ENCODE measurements around the gene ACP4.
"Not testable (repeated sequence)": the region's sequence is repeated elsewhere in the genome, so short reads cannot be mapped to it uniquely, and the experiment has no call there.

The ACP4 gene, protein sequence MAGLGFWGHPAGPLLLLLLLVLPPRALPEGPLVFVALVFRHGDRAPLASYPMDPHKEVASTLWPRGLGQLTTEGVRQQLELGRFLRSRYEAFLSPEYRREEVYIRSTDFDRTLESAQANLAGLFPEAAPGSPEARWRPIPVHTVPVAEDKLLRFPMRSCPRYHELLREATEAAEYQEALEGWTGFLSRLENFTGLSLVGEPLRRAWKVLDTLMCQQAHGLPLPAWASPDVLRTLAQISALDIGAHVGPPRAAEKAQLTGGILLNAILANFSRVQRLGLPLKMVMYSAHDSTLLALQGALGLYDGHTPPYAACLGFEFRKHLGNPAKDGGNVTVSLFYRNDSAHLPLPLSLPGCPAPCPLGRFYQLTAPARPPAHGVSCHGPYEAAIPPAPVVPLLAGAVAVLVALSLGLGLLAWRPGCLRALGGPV

DNA sequence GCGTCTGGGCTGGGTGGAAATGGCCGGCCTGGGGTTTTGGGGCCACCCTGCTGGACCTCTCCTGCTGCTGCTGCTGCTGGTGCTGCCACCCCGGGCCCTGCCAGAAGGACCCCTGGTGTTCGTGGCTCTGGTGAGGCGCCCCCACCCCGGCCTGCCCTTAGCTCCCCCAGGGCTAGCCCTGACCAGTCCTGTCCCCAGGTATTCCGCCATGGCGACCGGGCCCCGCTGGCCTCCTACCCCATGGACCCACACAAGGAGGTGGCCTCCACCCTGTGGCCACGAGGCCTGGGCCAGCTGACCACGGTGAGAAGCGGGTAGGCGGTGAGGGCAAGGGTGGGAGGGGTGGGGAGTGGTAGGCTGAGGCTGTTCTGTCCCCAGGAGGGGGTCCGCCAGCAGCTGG is at the start of gene ACP4:
Gene ACP4, plus strand, starts transcription at position 20 of the 400 bp plus-strand sequence. Its CDS starts 0 bp downstream, at position 20.
- DNase-seq (ENCODE audit: low read depth in 3 of 3, low spot score in 1 of 3) = no peak

DNA sequence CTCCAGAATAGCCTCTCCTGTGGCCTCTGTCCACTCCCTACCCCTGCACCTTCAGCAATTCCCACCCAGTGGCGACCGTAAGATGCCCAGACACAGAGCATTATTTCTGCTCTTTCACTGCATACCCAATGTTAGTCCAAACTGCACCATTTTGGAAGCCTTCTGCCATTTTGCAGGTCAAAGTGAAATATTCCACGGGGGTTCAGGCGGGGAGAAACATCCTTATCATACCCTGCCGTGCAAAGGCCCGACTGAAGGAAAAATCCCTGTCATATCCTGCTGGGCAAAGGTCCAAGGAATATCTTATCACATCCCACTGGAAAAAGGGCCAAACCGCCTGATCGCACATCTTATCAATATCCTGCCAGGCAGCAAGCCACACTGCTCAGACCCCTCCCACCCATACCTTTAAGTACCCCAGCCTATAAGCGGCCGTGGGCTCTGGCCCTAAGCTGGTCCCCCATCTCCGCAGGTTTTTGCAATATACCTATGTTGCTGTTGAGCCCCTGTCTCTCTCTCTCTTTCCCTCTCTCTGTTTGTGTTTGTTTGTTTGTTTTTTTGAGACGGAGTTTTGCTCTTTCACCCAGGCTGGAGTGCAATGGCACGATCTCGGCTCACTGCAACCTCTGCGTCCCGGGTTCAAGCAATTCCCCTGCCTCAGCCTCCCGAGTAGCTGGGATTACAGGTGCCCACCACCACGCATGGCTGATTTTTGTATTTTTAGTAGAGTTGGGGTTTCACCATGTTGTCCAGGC is 48.9 kb upstream of the ACP4 start:
- no peak for DNase-seq (ENCODE audit: low read depth in 3 of 3, low spot score in 1 of 3)

DNA sequence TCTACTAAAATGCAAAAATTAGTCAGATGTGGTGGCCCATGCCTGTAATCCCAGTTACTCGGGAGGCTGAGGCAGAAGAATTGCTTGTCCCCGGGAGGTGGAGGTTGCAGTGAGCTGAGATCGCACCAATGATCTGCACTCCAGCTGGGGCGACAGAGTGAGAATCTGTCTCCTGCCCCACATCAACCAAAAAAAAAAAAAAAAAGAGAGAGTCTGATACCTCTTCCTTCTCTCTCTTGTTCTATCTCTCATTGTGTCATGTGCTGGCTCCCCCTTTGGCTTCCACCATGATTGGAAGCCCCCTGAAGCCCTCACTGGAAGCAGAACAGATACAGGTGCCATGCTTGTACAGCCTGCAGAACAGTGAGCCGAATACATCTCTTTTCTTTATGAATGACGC is 46.7 kb upstream of the ACP4 start:
- DNase-seq (ENCODE audit: low read depth in 3 of 3, low spot score in 1 of 3) = no peak

DNA sequence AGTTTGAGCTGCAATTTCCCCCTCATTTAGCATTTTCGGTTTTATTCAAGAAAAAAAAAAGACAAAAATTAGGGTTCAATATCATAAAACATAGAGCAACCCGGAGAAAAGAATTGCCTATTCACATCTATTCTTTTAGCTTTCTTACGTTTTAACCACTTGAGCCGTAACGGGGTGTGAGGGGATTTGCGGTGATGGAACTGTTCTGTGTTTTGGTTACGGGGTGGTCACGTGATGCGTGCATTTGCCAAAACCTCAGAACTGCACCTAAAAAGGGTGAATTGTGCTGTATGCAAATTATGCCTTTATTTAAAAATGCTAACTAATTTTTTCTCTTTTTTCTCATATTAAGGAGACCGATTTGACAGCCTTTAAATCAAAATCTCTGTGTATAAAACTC is 45.0 kb upstream of the ACP4 start:
- DNase-seq (ENCODE audit: low read depth in 3 of 3, low spot score in 1 of 3) = no peak

DNA sequence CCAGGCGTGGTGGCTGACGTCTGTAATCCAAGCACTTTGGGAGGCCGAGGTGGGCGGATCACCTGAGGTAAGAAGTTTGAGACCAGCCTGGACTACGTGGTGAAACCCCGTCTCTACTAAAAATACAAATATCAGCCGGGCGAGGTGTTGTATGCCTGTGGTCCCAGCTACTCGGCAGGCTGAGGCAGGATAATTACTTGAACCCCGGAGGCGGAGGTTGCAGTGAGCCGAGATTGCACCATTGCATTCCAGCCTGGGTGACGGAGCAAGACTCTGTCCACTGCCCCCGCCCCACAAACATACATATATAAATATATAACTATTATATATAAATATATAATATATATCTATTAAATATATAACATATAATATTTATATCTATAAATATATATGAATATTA is 43.1 kb upstream of the ACP4 start:
- DNase-seq (ENCODE audit: low read depth in 3 of 3, low spot score in 1 of 3) = not testable (repeated sequence)

DNA sequence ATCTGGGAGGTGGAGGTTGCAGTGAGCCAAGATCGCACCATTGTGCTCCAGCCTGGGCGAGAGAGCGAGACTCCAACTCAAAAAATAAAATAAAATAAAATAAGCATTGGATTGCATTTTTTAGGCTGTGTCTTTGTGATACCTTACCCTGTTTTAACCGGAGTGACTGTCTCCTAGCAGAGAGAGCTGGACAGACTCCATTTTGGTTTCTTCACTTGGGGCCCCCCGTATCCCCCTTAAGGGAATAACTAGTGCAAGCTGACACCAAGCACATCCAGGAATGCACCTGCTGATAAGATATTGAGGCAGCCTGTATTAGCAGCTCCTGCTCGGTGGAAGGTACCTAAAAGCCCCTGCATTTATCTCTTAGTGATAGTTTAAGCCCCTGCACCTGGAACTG is 40.7 kb upstream of the ACP4 start:
- DNase-seq (ENCODE audit: low read depth in 3 of 3, low spot score in 1 of 3) = no peak

DNA sequence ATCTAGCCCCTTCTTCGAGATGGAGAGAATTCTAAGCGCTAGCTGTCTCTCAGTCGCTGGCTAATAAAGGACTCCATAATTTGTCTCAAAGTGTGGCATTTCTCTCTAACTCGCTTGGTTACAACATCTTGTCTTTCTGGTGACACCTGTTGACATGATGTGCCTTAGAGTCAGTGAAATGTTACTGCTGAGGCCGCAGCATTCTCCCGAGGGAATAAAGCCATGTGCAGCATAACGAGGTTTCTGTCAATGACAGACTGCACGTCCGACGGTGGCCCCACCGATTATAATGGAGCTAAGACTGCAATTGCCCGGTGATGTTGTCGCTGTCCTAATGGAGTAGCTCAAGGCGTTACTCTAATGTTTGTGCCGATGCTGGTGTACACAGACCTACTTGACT is 40.2 kb upstream of the ACP4 start:
- DNase-seq (ENCODE audit: low read depth in 3 of 3, low spot score in 1 of 3) = no peak

DNA sequence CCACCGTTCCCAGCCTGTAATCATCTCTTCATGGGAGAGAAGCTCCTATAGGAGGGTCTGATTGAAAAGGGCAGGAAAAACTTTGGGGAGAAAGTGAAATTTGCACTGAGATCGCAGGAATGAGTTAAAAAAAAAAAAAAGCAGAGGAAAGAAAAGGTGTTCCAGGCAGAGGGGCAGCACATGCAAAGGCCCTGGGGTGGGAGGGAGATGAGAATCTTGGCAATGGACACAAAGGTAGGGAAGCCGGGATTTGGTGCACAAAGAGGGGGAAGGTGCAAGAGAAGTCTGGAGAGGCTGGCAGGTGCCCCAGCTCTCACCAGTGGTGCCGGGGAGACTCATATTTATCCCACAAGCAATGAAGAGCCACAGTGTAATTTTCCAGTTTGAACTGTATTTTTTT is 36.3 kb upstream of the ACP4 start:
- no peak for DNase-seq (ENCODE audit: low read depth in 3 of 3, low spot score in 1 of 3)

DNA sequence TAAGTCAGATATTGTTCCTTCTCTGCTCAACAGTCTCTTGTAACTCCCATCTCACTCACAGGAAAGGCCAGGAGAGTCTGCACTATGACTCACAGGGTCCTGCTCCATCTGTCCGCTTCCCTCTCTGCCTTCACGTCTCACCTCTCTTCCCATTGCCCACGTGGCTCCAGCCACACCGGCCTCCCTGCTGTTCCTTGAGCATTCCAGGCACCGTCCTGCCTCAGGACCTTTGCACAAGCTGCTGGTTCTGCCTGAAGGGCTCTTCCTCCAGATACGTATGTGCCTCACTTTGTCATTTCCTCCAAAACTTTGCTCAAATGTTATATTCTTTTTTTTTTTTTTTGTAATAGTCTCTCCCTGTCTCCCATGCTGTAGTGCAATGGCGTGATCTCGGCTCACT is 34.0 kb upstream of the ACP4 start:
- not testable (repeated sequence) for DNase-seq (ENCODE audit: low read depth in 3 of 3, low spot score in 1 of 3)

DNA sequence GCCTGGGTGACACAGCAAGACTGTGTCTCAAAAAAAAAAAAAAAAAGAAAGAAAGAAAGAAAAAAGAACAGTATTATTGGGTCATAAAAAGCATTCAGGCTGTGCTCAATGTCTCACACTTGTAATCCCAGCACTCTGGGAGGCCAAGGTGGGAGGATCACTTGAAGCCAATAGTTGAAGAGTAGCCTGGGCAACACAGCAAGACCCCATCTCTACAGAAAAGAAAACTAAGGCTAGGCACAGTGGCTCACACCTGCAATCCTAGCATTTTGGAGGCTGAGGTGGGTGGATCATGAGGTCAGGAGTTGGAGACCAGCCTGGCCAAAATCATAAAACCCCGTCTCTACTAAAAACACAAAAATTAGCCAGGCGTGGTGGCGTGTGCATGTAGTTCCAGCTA is 32.6 kb upstream of the ACP4 start:
- not testable (repeated sequence) for DNase-seq (ENCODE audit: low read depth in 3 of 3, low spot score in 1 of 3)

DNA sequence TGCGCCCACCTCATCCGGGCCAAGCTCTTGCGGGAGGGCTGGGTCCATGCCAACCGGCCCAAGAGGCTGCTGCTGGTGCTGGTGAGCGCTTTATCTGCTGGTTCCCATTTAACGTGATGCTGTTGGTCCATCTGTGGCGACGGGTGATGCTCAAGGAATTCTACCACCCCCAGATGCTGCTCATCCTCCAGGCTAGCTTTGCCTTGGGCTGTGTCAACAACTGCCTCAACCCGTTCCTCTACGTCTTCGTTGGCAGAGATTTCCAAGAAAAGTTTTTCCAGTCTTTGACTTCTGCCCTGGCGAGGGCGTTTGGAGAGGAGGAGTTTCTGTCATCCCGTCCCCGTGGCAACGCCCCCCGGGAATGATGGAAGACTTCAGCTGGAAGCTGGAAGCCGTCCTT is 31.1 kb upstream of the ACP4 start:
- DNase-seq (ENCODE audit: low read depth in 3 of 3, low spot score in 1 of 3) = not testable (repeated sequence)

DNA sequence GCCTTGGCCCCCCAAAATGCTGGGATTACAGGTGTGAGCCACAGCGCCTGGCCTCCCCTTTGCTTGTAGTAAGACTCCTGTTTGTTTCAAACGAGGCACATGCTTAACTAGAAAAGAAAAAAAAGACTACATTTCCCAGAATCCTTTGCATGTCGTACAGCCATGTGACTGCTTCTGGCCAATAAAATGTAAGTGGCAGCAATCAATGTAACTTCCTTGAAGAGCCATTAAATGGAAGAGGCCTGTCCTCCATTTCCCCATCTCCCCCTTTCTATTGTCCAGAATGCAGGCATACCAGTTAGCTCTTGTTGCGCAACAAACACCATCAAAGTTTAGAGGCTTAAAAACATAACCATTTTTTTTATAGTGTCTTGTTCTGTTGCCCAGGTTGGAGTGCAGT is 30.3 kb upstream of the ACP4 start:
- DNase-seq (ENCODE audit: low read depth in 3 of 3, low spot score in 1 of 3) = no peak

DNA sequence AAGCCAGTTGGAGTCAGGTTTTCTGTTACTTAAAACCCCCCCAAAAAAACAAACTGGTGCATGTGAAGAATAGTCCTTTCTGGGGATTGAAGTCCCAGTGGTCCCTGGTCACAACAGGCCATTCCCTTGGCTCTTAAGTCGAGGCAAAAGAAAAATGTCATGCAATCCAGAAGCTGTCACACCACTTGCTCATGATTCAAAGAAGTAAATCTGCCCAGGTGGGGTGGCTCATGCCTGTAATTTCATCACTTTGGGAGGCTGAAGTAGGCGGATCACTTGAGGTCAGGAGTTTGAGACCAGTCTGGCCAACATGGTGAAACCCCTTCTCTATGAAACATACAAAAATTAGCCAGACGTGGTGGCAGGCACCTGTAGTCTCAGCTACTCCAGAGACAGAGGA is 28.7 kb upstream of the ACP4 start:
- not testable (repeated sequence) for DNase-seq (ENCODE audit: low read depth in 3 of 3, low spot score in 1 of 3)

DNA sequence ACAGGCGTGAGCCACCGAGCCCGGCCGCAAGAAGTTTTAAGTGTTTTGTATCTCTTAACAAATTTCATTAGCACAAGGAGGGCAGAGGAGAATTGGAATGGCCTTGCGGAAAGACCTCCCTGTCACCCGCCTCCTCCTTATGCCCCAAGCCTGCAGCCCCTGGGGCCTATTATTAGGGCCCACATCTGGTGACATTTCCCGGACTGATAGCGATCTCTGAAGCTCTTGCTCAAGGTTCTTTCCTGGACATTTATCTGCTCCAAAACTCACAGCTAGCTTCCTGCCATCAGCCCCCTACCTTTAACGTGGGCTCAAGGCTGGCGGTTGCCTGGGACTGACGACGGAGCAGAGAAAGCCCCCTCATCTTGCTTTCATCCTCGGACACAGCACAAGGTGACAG is 26.7 kb upstream of the ACP4 start:
- DNase-seq (ENCODE audit: low read depth in 3 of 3, low spot score in 1 of 3) = not testable (repeated sequence)

DNA sequence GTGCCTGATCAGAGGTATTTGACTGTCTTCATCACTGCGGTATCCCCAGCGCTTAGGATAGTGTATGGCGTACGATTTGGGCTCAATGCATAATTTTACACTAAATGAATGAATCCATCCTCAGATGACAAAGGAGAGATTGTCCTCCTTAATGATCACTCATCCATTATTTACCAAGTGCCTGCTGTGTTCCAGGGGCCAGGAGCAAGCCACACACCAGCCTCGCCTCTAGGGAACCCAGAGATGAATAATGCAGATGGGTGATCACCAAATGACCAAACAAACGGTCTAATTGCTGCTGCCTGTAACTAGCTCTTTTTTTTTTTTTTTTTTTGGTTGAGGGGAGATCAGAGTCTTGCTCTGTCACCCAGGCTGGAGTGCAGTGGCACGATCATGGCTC is 25.8 kb upstream of the ACP4 start:
- no peak for DNase-seq (ENCODE audit: low read depth in 3 of 3, low spot score in 1 of 3)

DNA sequence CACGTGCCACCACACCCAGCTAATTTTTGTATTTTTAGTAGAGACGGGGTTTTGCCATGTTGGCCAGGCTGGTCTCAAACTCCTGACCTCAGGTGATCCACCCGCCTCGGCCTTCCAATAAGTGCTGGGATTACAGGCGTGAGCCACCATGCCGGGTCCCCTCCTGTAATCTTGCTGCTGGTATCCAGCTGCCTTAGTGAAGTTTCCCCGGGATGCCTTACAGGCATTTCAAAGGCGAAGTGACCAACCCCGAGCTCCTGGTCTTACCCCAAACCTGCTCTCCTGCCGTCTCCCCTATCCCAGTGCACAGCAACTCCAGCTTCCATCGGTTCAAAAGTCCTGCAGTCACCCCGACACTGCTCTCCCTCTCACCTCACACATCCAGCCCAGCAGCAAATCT is 23.5 kb upstream of the ACP4 start:
- not testable (repeated sequence) for DNase-seq (ENCODE audit: low read depth in 3 of 3, low spot score in 1 of 3)

DNA sequence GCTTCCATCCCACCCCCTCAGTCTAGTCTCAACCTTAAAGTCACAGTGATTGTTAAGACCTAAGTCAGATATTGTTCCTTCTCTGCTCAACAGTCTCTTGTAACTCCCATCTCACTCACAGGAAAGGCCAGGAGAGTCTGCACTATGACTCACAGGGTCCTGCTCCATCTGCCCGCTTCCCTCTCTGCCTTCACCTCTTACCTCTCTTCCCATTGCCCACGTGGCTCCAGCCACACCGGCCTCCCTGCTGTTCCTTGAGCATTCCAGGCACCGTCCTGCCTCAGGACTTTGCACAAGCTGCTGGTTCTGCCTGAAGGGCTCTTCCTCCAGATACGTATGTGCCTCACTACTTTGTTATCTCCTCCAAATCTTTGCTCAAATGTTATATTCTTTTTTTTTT is 23.0 kb upstream of the ACP4 start:
- not testable (repeated sequence) for DNase-seq (ENCODE audit: low read depth in 3 of 3, low spot score in 1 of 3)

DNA sequence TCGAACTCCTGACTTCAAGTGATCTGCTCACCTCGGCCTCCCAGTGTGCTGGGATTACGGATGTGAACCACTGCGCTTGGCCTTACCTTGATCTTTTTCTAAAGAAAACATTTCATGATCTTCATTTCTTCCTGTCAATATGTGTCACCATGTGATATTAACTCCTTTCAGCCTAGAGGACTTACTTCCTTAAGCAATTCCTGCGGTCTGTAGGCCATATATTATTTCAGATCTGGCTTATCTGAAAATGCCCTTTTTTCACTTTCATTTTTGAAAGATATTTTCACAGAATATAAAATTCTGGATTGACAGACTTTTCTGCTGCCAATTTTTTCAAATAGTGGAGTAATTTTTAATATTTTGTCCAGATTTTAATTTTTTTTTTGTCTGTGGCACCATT is 21.9 kb upstream of the ACP4 start:
- DNase-seq (ENCODE audit: low read depth in 3 of 3, low spot score in 1 of 3) = no peak

DNA sequence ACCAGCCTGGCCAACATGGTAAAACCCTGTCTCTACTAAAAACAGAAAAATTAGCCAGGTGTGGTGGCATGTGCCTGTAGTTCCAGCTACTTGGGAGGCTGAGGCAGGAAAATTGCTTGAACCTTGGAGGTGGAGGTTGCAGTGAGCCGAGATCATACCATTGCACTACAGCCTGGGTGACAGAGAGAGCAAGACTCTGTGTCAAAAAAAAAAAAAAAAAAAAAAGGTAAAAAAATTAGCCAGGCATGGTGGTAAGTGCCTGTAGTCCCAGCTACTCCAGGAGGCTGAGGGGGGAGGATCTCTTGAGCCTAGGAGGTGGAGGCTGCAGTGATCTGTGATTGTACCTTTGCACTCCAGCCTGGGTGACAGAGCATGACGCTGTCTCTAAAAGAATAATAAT is 20.1 kb upstream of the ACP4 start, which contains the start of gene GPR32:
Gene GPR32, plus strand, starts transcription at position 301 of the 400 bp plus-strand sequence. CDS start 137 bp downstream, outside the sequence.
- DNase-seq (ENCODE audit: low read depth in 3 of 3, low spot score in 1 of 3) = not testable (repeated sequence)

DNA sequence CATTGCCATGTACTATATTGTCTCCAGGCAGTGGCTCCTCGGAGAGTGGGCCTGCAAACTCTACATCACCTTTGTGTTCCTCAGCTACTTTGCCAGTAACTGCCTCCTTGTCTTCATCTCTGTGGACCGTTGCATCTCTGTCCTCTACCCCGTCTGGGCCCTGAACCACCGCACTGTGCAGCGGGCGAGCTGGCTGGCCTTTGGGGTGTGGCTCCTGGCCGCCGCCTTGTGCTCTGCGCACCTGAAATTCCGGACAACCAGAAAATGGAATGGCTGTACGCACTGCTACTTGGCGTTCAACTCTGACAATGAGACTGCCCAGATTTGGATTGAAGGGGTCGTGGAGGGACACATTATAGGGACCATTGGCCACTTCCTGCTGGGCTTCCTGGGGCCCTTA is 19.3 kb upstream of the ACP4 start:
- no peak for DNase-seq (ENCODE audit: low read depth in 3 of 3, low spot score in 1 of 3)

DNA sequence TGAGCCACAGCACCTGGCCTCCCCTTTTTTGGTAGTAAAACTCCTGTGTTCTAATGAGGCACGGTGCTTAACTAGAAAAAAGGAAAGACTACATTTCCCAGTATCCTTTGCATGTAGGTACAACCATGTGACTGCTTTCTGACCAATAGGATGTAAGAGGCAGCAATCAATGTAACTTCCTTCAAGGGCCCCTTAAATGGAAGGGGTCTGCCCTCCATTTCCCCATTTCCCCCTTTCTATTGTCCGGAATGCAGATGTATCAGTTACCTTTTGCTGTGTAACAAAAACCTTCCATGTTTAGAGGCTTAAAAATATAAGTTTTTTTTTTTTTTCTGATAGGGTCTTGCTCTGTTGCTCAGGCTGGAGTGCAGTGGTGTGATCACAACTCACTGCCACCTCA is 17.7 kb upstream of the ACP4 start:
- no peak for DNase-seq (ENCODE audit: low read depth in 3 of 3, low spot score in 1 of 3)

DNA sequence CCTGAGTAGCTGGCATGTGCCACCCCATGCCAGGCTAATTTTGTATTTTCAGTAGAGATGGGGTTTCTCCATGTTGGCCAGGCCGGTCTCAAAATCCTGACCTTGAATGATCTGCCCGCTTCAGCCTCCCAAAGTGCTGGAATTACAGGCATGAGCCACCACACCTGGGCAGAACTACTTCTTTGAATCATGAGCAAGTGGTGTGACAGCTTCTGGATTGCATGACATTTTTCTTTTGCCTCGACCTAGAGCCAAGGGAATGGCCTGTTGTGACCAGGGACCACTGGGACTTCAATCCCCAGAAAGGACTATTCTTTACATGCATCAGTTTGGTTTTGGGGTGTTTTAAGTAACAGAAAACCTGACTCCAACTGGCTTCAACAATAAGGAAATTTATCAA is 17.3 kb upstream of the ACP4 start:
- DNase-seq (ENCODE audit: low read depth in 3 of 3, low spot score in 1 of 3) = not testable (repeated sequence)
